ENCODE data around the gene C12orf56.

The C12orf56 gene

DNA sequence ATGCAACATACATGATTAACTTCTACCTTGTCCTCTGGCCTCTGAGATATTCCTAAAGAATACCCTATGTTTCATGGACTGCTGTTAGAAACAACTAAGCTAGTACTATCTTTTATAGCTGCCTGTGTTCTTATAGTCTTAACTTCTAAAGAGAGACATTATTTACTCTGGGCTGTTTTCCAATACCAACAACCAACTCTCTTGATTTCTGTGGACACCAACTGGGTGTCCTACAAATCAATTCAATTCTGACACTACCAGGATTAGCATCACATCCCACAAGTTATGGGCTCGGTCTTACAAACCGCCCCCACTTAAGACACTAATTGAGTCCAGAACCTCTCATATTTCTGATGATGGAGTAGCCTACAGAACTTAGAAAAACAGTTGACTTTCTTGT lies 21.9 kb upstream of the C12orf56 start:
- Histone ChIP-seq H3K4me1 (ENCODE audit: control insufficient read depth in 5 of 5, insufficient read depth in 5 of 5, low read length in 5 of 5) (peaks cover 0 to 7% (median 2%) of the 10 kb centered on the region in 5 donors), H3K27ac (ENCODE audit: low read depth, low read length) (no peak overlapping the region), H3K4me3 (ENCODE audit: low read depth in 1 of 5, low read length in 5 of 5) (no peak overlapping the region), H3K9ac (ENCODE audit: low read length in 5 of 5) (no peak overlapping the region), H3K9me3 (ENCODE audit: control insufficient read depth in 5 of 5, low read length in 5 of 5) (no peaks in the 10 kb centered on the region), H3K36me3 (ENCODE audit: control insufficient read depth in 5 of 5, insufficient read depth in 5 of 5, low read length in 5 of 5) (peaks cover 39 to 65% (median 53%) of the 10 kb centered on the region in 5 donors), H3K27me3 (ENCODE audit: control insufficient read depth in 5 of 5, insufficient read depth in 4 of 5, low read length in 5 of 5) (no peaks in the 10 kb centered on the region)

DNA sequence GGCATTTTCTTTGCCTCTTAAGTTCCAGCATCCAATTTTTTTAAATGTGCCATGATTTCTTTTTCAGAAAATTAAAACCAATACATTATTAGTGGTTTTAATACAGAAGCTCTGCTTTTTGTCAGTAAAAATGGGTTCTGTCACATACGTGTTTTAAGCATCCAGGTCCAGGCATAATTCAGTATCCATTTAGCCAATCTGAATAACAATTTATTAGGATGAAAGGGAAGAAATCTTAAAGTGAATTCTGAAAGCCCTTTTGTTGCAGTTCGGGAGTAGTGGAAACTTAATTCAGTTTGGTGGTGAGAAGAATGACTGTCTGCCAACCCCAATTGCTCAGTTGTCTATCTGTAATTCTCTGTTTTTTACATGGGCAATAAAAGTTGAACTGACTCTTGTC lies 20.9 kb upstream of the C12orf56 start:
- H3K27ac ChIP-seq (ENCODE audit: low read depth, low read length), result no peak overlapping the region
- peaks cover 0 to 7% (median 2%) of the 10 kb centered on the region in 5 donors for H3K4me1 ChIP-seq (ENCODE audit: control insufficient read depth in 5 of 5, insufficient read depth in 5 of 5, low read length in 5 of 5)
- H3K27me3 ChIP-seq (ENCODE audit: control insufficient read depth in 5 of 5, insufficient read depth in 4 of 5, low read length in 5 of 5), result no peaks in the 10 kb centered on the region
- no peaks in the 10 kb centered on the region for H3K9me3 ChIP-seq (ENCODE audit: control insufficient read depth in 5 of 5, low read length in 5 of 5)
- no peak overlapping the region for H3K4me3 ChIP-seq (ENCODE audit: low read depth in 1 of 5, low read length in 5 of 5)
- H3K36me3 ChIP-seq (ENCODE audit: control insufficient read depth in 5 of 5, insufficient read depth in 5 of 5, low read length in 5 of 5), result peaks cover 31 to 55% (median 43%) of the 10 kb centered on the region in 5 donors
- no peak overlapping the region for H3K9ac ChIP-seq (ENCODE audit: low read length in 5 of 5)

DNA sequence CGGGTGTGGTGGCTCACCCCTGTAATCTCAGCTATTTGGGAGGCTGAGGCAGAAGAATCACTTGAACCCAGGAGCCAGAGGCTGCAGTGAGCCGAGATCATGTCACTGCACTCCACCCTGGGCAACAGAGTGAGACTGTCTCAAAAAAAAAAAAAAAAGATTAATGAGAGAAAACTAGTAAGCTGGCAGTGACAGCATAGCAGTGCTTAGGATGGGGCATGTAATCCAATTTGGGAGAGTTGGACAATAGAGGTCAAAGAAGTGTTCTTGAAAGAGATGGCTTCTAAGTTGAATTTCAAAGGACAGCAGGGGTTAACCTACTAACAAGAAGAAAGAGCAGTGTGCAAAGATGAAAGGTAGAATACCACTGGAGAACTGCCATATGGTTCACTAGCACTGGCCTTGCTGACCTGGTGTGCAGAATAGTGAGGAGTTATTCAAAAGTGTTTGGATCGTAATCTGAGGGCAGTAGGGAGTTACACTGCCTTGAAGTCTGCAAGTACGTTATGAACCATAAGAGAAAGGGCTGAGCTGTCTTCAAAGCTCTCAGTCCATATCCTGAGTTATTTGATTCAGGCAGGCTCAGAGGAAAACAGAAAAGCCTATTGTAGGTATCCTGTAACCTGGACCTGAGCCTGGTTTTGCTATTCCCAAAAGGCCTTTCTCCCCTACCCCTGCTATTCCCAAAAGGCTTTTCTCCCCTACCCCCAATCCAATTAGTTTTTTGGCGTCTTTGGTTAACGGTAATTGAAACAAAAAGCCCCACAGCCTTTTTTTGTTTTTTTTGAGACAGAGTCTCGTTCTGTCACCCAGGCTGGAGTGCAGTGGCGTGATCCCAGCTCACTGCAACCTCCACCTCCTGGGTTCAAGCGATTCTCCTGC lies 17.0 kb upstream of the C12orf56 start:
- Histone ChIP-seq H3K4me3 (ENCODE audit: low read depth in 1 of 5, low read length in 5 of 5) (no peak overlapping the region), H3K27ac (ENCODE audit: low read depth, low read length) (no peak overlapping the region)

DNA sequence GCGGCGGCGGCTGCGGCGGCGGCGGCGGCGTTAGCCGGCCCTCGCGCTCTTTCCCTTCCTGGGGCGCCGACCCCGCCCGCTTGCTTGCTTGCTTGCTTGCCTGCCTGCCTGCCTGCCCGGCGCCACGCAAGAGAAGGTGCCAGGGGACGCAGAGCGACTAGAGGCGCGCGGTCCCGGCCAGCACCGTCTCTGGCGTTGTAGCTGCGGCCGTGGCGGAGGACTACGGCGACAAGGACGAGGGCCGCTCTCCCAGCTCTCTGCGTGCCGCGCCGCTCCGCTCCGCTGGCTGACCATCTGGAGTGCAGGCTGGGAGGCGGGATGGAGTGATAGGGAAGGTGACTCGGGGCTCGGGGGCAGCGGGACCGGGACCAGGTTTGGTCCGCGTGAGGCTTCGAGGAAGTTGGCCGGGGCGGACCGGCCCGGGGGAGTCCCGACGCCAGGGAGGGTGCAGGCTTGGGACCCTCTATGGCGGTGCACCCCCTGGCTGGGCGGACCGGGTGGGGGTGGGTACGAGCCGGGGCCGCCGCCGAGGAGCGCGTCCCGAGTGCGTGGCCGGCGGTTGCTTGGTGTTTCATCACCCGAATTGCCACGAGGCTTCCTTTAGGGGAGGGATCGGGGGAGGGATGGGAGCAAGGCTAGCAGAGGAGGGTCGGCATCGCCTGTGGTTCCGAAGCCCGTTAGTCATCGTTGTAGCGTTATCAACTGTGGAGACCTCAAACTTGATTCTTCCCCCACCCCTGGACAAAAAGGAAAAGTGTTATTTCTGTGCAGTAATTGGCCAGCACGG lies 14.1 kb upstream of the C12orf56 start:
- no peaks in the 10 kb centered on the region for H3K9me3 ChIP-seq (ENCODE audit: control insufficient read depth in 5 of 5, low read length in 5 of 5)
- peaks cover 2 to 23% (median 19%) of the 10 kb centered on the region in 5 donors for H3K4me1 ChIP-seq (ENCODE audit: control insufficient read depth in 5 of 5, insufficient read depth in 5 of 5, low read length in 5 of 5)
- H3K27me3 ChIP-seq (ENCODE audit: control insufficient read depth in 5 of 5, insufficient read depth in 4 of 5, low read length in 5 of 5), result no peaks in the 10 kb centered on the region

More for the DNA sequence above, 17.0 kb upstream of the C12orf56 start:
- H3K27me3 ChIP-seq (ENCODE audit: control insufficient read depth in 5 of 5, insufficient read depth in 4 of 5, low read length in 5 of 5), result no peaks in the 10 kb centered on the region
- peaks cover 10 to 24% (median 17%) of the 10 kb centered on the region in 5 donors for H3K36me3 ChIP-seq (ENCODE audit: control insufficient read depth in 5 of 5, insufficient read depth in 5 of 5, low read length in 5 of 5)
- H3K4me1 ChIP-seq (ENCODE audit: control insufficient read depth in 5 of 5, insufficient read depth in 5 of 5, low read length in 5 of 5), result peaks cover 2 to 23% (median 19%) of the 10 kb centered on the region in 5 donors
- H3K9ac ChIP-seq (ENCODE audit: low read length in 5 of 5), result no peak overlapping the region
- H3K9me3 ChIP-seq (ENCODE audit: control insufficient read depth in 5 of 5, low read length in 5 of 5), result no peaks in the 10 kb centered on the region

DNA sequence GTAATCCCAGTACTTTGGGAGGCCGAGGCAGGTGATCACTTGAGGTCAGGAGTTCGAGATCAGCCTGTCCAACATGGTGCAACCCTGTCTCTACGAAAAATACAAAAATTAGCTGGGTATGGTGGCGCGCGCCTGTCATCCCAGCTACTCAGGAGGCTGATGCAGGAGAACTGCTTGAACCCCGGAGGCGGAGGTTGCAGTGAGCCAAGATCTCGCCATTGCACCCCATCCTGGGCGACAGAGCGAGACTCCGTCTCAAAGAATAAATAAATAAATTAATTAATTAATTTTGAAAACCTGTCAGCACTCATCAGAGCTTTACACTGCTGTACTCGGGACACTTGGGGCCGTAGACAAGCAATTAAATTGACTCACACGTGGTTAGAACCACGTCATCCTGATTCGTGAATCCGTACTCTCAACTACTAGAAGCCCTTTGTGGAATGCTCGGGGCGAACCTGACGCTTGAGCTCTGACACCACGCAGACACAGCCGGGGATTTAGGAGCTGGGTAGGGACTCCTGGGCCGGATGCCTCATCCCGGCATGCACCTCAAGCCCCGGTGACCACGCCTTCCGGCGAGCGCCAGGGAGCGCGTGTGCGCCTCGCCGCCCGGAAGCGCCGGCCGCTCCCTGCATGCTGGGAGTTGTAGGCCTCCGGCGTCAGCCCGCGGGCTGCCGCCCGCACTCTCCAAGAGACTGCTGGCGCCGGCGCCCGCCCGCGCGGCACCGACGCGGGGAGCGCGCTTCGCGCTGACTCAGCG lies 13.3 kb upstream of the C12orf56 start, which contains the start of gene XPOT:
XPOT (plus strand) TSS at position 686 of the 763 bp plus-strand sequence. CDS start 5,644 bp downstream, outside the sequence.
- Histone ChIP-seq H3K9ac (ENCODE audit: low read length in 5 of 5) (peak within 1 kb of the TSS; percentile 77 to 90 (median 87)), H3K9me3 (ENCODE audit: control insufficient read depth in 5 of 5, low read length in 5 of 5) (no peaks in the 10 kb centered on the region), H3K36me3 (ENCODE audit: control insufficient read depth in 5 of 5, insufficient read depth in 5 of 5, low read length in 5 of 5) (no peaks in the 10 kb centered on the region), H3K4me3 (ENCODE audit: low read depth in 1 of 5, low read length in 5 of 5) (peak within 1 kb of the TSS; percentile 88 to 95 (median 91)), H3K27me3 (ENCODE audit: control insufficient read depth in 5 of 5, insufficient read depth in 4 of 5, low read length in 5 of 5) (no peaks in the 10 kb centered on the region), H3K27ac (ENCODE audit: low read depth, low read length) (peak within 1 kb of the TSS; percentile 98), H3K4me1 (ENCODE audit: control insufficient read depth in 5 of 5, insufficient read depth in 5 of 5, low read length in 5 of 5) (peaks cover 2 to 23% (median 19%) of the 10 kb centered on the region in 5 donors)

More for the DNA sequence above, 14.1 kb upstream of the C12orf56 start:
- peak overlapping the region; percentile 98 for H3K27ac ChIP-seq (ENCODE audit: low read depth, low read length)
- H3K9ac ChIP-seq (ENCODE audit: low read length in 5 of 5), result peak overlapping the region; percentile 77 to 90 (median 87)
- H3K36me3 ChIP-seq (ENCODE audit: control insufficient read depth in 5 of 5, insufficient read depth in 5 of 5, low read length in 5 of 5), result no peaks in the 10 kb centered on the region
- H3K4me3 ChIP-seq (ENCODE audit: low read depth in 1 of 5, low read length in 5 of 5), result peak overlapping the region; percentile 88 to 95 (median 91)

DNA sequence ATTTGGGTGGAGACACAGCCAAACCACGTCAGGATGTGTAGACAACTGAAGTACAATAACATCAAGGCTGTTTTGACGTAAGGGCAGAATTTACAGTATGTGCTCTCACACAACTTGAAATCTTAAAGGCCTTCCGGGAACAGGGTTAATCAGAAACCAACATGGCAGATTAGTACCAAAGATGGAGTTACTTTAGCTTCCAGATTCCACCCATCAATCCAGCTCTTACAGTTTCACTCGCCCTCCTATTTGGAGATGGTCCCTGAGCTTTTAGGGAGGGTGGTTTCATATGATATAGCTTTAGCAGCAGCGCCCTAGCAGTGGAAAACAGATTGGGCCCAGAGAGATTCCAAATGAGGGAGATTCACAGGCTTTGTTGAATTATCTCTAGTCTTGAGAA lies 11.6 kb upstream of the C12orf56 start:
- Histone ChIP-seq H3K27ac (ENCODE audit: low read depth, low read length) (no peak overlapping the region), H3K9ac (ENCODE audit: low read length in 5 of 5) (no peak overlapping the region), H3K27me3 (ENCODE audit: control insufficient read depth in 5 of 5, insufficient read depth in 4 of 5, low read length in 5 of 5) (no peaks in the 10 kb centered on the region), H3K36me3 (ENCODE audit: control insufficient read depth in 5 of 5, insufficient read depth in 5 of 5, low read length in 5 of 5) (no peaks in the 10 kb centered on the region), H3K4me3 (ENCODE audit: low read depth in 1 of 5, low read length in 5 of 5) (no peak overlapping the region), H3K4me1 (ENCODE audit: control insufficient read depth in 5 of 5, insufficient read depth in 5 of 5, low read length in 5 of 5) (peaks cover 2 to 20% (median 14%) of the 10 kb centered on the region in 5 donors), H3K9me3 (ENCODE audit: control insufficient read depth in 5 of 5, low read length in 5 of 5) (no peaks in the 10 kb centered on the region)

DNA sequence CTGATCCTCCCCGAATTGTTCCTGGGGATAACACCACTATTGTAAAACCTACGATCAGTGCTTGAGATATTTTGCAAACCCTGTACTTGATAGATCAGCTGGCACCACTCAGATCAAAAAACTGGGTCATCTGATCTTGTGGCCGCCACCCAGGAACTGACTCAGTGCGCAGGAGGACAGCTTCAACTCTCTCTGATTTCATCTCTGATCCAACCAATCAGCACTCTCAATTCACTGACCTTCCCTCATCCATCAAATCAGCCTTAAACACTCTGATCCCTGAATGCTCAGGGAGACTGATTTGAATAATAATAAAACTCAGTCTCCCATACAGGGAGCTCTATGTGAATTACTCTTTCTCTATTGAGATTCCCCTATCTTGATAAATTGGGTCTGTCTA lies 9.5 kb upstream of the C12orf56 start:
- no peak overlapping the region for H3K9ac ChIP-seq (ENCODE audit: low read length in 5 of 5)
- no peak overlapping the region for H3K4me3 ChIP-seq (ENCODE audit: low read depth in 1 of 5, low read length in 5 of 5)
- H3K27me3 ChIP-seq (ENCODE audit: control insufficient read depth in 5 of 5, insufficient read depth in 4 of 5, low read length in 5 of 5), result no peaks in the 10 kb centered on the region
- no peaks in the 10 kb centered on the region for H3K36me3 ChIP-seq (ENCODE audit: control insufficient read depth in 5 of 5, insufficient read depth in 5 of 5, low read length in 5 of 5)
- H3K27ac ChIP-seq (ENCODE audit: low read depth, low read length), result no peak overlapping the region
- H3K9me3 ChIP-seq (ENCODE audit: control insufficient read depth in 5 of 5, low read length in 5 of 5), result no peaks in the 10 kb centered on the region
- peaks cover 0 to 14% (median 7%) of the 10 kb centered on the region in 5 donors for H3K4me1 ChIP-seq (ENCODE audit: control insufficient read depth in 5 of 5, insufficient read depth in 5 of 5, low read length in 5 of 5)

DNA sequence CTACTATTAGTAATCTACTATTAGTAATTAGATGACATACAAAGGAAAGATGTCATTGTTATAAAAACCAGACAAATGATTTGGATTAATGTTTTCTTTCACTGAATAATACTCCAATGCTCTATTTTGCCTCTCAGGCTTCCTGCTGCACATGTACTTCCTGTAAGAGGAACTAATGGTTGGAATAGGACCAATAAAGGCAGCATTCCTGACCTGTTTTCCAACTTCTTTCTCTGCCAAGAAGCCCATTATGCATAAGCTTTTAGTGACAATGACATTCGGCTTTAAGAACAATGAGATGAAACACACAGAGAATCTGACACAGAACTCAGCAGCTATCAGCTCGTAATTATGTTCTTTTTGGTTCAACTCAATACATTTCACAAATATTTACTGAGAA lies 5.2 kb upstream of the C12orf56 start:
- no peaks in the 10 kb centered on the region for H3K9me3 ChIP-seq (ENCODE audit: control insufficient read depth in 5 of 5, low read length in 5 of 5)

DNA sequence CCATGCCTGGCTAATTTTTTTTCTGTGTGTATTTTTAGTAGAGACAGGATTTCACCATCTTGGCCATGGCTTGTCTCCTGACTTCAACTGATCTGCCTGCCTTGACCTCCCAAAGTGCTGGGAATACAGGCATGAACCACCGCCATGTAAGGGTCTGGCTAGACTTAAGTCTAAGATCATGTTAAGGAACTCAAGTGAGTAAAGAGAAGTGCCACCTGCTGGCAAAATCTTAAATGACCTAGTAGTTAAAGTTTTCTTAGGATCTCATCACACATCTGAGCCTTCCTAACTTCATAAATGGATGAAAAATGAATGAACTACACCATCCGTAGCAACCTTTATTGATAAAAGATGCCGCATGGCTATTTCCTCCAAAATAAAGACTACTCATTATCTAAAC lies 1.7 kb upstream of the C12orf56 start:
- Histone ChIP-seq H3K27ac (ENCODE audit: low read depth, low read length) (no peak overlapping the region), H3K4me3 (ENCODE audit: low read depth in 1 of 5, low read length in 5 of 5) (no peak overlapping the region), H3K4me1 (ENCODE audit: control insufficient read depth in 5 of 5, insufficient read depth in 5 of 5, low read length in 5 of 5) (peaks cover 0 to 13% (median 12%) of the 10 kb centered on the region in 5 donors), H3K27me3 (ENCODE audit: control insufficient read depth in 5 of 5, insufficient read depth in 4 of 5, low read length in 5 of 5) (peaks cover 4 to 15% (median 11%) of the 10 kb centered on the region in 5 donors), H3K36me3 (ENCODE audit: control insufficient read depth in 5 of 5, insufficient read depth in 5 of 5, low read length in 5 of 5) (no peaks in the 10 kb centered on the region), H3K9me3 (ENCODE audit: control insufficient read depth in 5 of 5, low read length in 5 of 5) (no peaks in the 10 kb centered on the region), H3K9ac (ENCODE audit: low read length in 5 of 5) (no peak overlapping the region)

More for the DNA sequence above, 5.2 kb upstream of the C12orf56 start:
- Histone ChIP-seq H3K9ac (ENCODE audit: low read length in 5 of 5) (no peak overlapping the region), H3K4me1 (ENCODE audit: control insufficient read depth in 5 of 5, insufficient read depth in 5 of 5, low read length in 5 of 5) (peaks cover 0 to 5% (median 1%) of the 10 kb centered on the region in 5 donors), H3K36me3 (ENCODE audit: control insufficient read depth in 5 of 5, insufficient read depth in 5 of 5, low read length in 5 of 5) (no peaks in the 10 kb centered on the region), H3K27me3 (ENCODE audit: control insufficient read depth in 5 of 5, insufficient read depth in 4 of 5, low read length in 5 of 5) (peaks cover 0 to 5% (median under 1%) of the 10 kb centered on the region in 5 donors), H3K4me3 (ENCODE audit: low read depth in 1 of 5, low read length in 5 of 5) (no peak overlapping the region), H3K27ac (ENCODE audit: low read depth, low read length) (no peak overlapping the region)

Data from subcutaneous abdominal adipose tissue (tissue), 5 donors.